ENCODE measurements around the gene MED29. TPM values are rescaled to one million over a fixed set of nuclear protein-coding genes. Genes with fewer than 3 reads are reported as not detected.

MED29 gene
- total and polyA plus RNA-seq, 8 donors, result 6.4 to 91.0 (median 21.3) TPM

DNA sequence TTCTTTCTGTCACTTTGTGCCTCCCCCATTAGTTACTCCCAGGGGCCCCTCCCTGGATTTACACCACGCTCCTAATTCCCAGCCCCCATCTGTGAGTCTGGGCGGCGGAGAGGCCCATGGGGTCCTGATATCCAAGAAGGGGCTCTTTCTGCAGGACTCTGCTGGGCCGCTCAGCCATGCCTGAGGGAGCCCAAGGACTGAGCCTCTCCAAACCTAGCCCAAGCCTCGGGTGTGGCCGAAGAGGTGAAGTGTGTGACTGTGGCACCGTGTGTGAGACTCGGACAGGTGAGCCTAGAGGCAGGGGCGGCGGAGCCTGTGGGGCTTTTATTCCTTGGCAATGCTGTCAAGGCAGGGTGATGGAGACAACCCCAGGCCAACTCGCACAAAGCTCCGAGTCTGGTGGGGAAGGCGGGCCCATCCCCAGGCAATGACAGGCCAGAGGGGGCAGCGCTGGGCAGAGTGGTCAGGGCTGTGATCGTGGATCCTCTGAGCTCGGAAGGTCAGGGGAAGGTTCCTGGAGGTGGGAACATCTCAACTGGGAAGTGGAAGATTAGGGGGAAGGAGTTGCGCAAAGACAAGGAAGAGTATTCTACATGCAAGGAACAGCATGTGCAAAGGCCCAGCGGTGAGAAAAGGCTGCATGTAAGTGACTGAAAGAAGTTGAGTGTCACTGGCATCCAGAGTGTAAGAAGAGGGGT, 22.9 kb downstream of the MED29 start:
- Histone ChIP-seq H3K27me3 (no peaks in the 10 kb centered on the region), H3K9me3 (no peaks in the 10 kb centered on the region), H3K4me1 (peaks cover 23 to 70% (median 60%) of the 10 kb centered on the region in 4 donors), H3K36me3 (peaks cover 12 to 29% (median 22%) of the 10 kb centered on the region in 4 donors), H3K4me3 (peak overlapping the region; percentile 57 to 95 (median 92)), H3K27ac (peak overlapping the region; percentile 82 to 100 (median 98))
- intact Hi-C loops (cut with DNase I; ENCODE audit: low total_unique reads), result no loop called here
- TF ChIP-seq, protein P1, sequence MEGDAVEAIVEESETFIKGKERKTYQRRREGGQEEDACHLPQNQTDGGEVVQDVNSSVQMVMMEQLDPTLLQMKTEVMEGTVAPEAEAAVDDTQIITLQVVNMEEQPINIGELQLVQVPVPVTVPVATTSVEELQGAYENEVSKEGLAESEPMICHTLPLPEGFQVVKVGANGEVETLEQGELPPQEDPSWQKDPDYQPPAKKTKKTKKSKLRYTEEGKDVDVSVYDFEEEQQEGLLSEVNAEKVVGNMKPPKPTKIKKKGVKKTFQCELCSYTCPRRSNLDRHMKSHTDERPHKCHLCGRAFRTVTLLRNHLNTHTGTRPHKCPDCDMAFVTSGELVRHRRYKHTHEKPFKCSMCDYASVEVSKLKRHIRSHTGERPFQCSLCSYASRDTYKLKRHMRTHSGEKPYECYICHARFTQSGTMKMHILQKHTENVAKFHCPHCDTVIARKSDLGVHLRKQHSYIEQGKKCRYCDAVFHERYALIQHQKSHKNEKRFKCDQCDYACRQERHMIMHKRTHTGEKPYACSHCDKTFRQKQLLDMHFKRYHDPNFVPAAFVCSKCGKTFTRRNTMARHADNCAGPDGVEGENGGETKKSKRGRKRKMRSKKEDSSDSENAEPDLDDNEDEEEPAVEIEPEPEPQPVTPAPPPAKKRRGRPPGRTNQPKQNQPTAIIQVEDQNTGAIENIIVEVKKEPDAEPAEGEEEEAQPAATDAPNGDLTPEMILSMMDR (IDR thresholded peaks at IDR 0.05), result no peak
- no peak for TF ChIP-seq POLR2AphosphoS5 (IDR thresholded peaks at IDR 0.05)
- TF ChIP-seq EP300 (IDR thresholded peaks at IDR 0.05), result no peak
- TF ChIP-seq POLR2A (IDR thresholded peaks at IDR 0.05), result no peak
- WGBS, 5 donors, result 40 to 56% (median 43%) methylated on average over 18 of the region's 18 CpGs
- peak in 1 of 2 donors; percentile 55 for DNase-seq

DNA sequence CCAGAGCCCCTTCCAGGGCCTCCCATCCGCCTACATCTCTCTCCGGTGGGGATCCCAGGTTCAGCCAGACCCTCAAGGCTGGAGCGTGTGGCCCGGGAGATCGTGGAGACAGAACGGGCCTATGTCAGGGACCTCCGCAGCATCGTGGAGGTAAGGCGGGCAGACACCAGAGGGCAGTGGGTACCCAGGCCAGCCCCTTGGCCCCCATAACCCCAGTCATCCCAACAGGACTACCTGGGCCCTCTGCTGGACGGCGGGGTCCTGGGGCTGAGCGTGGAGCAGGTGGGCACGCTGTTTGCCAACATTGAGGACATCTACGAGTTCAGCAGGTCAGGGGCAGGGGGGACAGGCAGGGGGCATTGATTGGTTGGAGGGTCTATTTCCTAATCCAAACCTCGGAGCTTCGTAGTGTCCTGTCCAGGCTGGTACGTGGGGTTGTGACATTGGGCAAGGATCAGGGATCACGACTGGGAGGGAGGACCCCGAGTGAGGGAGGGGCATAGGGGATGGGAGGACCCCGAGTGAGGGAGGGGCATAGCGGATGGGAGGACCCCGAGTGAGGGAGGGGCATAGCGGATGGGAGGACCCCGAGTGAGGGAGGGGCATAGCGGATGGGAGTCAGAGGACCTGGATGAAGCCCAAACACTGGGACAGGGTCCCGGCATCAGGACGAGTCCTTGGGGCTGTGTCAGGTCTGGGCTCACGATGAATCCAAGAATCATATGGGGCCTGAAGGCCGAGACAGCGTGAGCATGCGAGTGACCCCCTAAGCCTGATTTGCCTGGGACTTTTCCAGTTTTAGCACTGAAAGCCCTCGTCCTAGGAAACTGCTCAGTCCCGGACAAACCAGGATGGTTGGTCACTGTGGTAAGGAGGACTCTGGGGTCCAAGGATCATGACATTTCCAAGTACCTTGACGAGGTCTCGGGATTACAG, 24.2 kb downstream of the MED29 start:
- TF ChIP-seq POLR2AphosphoS5 (IDR thresholded peaks at IDR 0.05), result peak in 1 of 3 donors; percentile 6
- TF ChIP-seq, protein P1 (IDR thresholded peaks at IDR 0.05), result no peak
- peak in 1 of 2 donors; percentile 45 for DNase-seq
- H3K36me3 ChIP-seq, result peaks cover 13 to 42% (median 35%) of the 10 kb centered on the region in 4 donors
- H3K4me3 ChIP-seq, result peak overlapping the region; percentile 57 to 95 (median 92)
- peaks cover 20 to 64% (median 55%) of the 10 kb centered on the region in 4 donors for H3K4me1 ChIP-seq
- H3K9me3 ChIP-seq, result no peaks in the 10 kb centered on the region
- H3K27ac ChIP-seq, result peak overlapping the region in 4 of 5 donors; percentile 37 to 100 (median 98)
- intact Hi-C loops (cut with DNase I; ENCODE audit: low total_unique reads), result no loop called here
- no peaks in the 10 kb centered on the region for H3K27me3 ChIP-seq
- 61 to 76% (median 72%) methylated on average over 32 to 35 of the region's 35 CpGs for WGBS, 5 donors

DNA sequence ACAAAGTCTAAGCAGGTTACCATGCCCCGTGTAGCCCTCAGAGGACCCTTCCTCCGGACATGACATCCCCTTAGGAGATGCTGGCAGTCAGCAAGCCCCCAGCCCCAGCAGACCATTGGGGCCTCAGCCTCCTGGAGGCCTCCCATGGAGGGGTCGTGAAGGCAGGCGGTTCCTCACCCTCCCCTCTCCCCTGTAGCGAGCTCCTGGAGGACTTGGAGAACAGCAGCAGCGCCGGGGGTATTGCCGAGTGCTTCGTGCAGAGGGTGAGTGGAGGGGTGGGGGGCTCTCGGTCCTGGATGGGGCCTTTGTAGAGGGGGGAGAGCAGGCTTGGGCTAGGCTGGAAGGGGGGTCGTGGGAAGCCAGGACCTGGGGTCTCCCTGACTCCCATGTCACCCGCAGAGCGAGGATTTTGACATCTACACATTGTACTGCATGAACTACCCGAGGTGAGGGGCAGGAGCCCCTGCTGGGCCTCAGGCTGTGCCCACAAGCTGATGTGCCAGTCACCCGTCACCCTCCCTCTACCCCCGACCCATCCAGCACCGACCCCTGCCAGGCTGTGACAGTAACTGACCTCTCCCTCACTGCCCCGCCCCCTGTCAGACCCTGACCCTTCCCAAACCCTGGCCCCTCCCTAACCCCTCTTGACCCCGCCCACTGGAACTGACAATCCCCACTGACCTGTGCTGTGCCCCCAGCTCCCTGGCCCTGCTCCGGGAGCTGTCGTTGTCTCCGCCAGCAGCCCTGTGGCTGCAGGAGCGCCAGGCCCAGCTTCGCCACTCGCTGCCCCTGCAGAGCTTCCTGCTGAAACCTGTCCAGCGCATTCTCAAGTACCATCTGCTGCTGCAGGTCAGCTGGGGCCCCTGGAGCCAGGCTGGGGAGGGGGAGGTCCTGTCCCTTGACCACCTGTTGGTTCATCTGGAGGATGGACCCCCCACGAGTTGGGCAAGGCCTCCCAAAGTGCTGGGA, 25.3 kb downstream of the MED29 start:
- peak overlapping the region in 1 of 4 donors; percentile 11 for H3K4me3 ChIP-seq
- DNase-seq, result no peak
- intact Hi-C loops (cut with DNase I; ENCODE audit: low total_unique reads), result no loop called here
- TF ChIP-seq, protein P1 (IDR thresholded peaks at IDR 0.05), result no peak
- peak in 1 of 3 donors; percentile 20 for TF ChIP-seq POLR2AphosphoS5 (IDR thresholded peaks at IDR 0.05)
- no peak for TF ChIP-seq POLR2A (IDR thresholded peaks at IDR 0.05)
- peaks cover 13 to 53% (median 45%) of the 10 kb centered on the region in 4 donors for H3K36me3 ChIP-seq
- WGBS, 5 donors, result 80 to 85% (median 81%) methylated on average over 18 to 27 of the region's 27 CpGs
- peak overlapping the region in 3 of 5 donors; percentile 98 to 100 (median 98) for H3K27ac ChIP-seq
- peaks cover 9 to 53% (median 44%) of the 10 kb centered on the region in 4 donors for H3K4me1 ChIP-seq
- no peaks in the 10 kb centered on the region for H3K9me3 ChIP-seq
- H3K27me3 ChIP-seq, result no peaks in the 10 kb centered on the region

Measured in stomach (tissue), 9 donors.